Transverse colon (tissue), 3 donors: ENCODE results near the gene CRIP2.

Experiments used
- POLR2A ChIP-seq: fragments of 450-650 bp; IDR thresholded peaks from one replicate; pipeline ENCODE4 v1.6.1; 2016; ENCODE audit warnings: antibody characterized with exemption, mild to moderate bottlenecking, moderate library complexity
- TF ChIP-seq, protein P1 (sequence below), 5 experiments: fragments of 200-600 bp in 3 of 5; fragments of 450-650 bp in 2 of 5; sonication (generic) in 3 of 5; IDR thresholded peaks; 1 replicate in 2 of 5; 2 replicates in 3 of 5; pipeline ENCODE4 v1.5.1; 2016 to 2017; ENCODE audit warnings: antibody characterized with exemption in 5 of 5, inconsistent platforms in 3 of 5, mild to moderate bottlenecking in 2 of 5, moderate library complexity in 1 of 5

DNA sequence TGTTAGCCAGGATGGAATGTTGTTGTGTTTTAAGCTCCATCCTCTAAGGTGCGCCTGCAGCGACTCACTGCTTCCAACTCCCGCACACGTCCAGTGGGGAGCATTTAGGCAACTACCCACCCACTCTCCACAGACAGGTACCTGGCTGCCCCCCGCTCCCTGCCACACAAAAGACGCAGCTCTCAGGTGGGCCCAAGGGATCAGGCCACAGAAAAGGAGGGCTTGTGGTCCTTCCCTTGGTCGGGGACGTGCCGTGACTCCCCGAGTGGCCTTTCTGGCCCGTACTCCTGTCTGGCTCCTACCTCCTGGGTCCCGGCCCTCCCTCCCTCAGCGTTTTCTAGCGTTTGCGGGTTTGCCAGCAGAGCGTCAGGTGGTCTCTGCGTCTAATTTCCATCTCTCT lies 32.6 kb downstream of the CRIP2 start:
- TF ChIP-seq, protein P1, sequence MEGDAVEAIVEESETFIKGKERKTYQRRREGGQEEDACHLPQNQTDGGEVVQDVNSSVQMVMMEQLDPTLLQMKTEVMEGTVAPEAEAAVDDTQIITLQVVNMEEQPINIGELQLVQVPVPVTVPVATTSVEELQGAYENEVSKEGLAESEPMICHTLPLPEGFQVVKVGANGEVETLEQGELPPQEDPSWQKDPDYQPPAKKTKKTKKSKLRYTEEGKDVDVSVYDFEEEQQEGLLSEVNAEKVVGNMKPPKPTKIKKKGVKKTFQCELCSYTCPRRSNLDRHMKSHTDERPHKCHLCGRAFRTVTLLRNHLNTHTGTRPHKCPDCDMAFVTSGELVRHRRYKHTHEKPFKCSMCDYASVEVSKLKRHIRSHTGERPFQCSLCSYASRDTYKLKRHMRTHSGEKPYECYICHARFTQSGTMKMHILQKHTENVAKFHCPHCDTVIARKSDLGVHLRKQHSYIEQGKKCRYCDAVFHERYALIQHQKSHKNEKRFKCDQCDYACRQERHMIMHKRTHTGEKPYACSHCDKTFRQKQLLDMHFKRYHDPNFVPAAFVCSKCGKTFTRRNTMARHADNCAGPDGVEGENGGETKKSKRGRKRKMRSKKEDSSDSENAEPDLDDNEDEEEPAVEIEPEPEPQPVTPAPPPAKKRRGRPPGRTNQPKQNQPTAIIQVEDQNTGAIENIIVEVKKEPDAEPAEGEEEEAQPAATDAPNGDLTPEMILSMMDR (IDR thresholded peaks at IDR 0.05): no peak
- no peak for TF ChIP-seq POLR2A
